ENCODE results near the gene PSMB7. TPM values are rescaled to one million over a fixed set of nuclear protein-coding genes. Genes with fewer than 3 reads are reported as not detected.

The PSMB7 gene
- total and polyA plus RNA-seq, 2 of the 8 experiments (the other 6 are each of a cell fraction or from before 2014, with no cell fraction given) = 222 to 357 TPM

GRCh38 chr9:124331580-124331979, 83.7 kb downstream of the PSMB7 start:
- WGBS, 2 experiments (ENCODE audit: extremely low coverage in 1 of 2, insufficient coverage in 1 of 2, insufficient read length in 1 of 2, insufficient replicate concordance in 2 of 2, low coverage in 1 of 2, low lambda C conversion rate in 2 of 2, missing lambda C conversion rate in 1 of 2) = 79% methylated on average over 11 of the region's 11 CpGs; no CpG with 5 or more reads in 1 of the 2 experiments
- POLR2A ChIA-PET (ENCODE audit: partially characterized antibody) = no interaction called here
- DNase-seq (ENCODE audit: low read depth in 1 of 2, low spot score in 2 of 2) = no peak

More at GRCh38 chr9:124331580-124331979, 83.7 kb downstream of the PSMB7 start:
- H3K79me1 ChIP-seq (ENCODE audit: low read depth, low read length) = no peaks in the 10 kb centered on the region
- no peak overlapping the region for H3K27ac ChIP-seq (ENCODE audit: low read depth, low read length)
- H4K20me1 ChIP-seq (replicated peaks in 1 of 2; ENCODE audit: control insufficient read depth in 1 of 2, insufficient read depth in 2 of 2, low read length in 2 of 2) = peaks cover 0 to 3% of the 10 kb centered on the region in 2 experiments
- no peak overlapping the region for H2BK120ac ChIP-seq (replicated peaks; ENCODE audit: low read depth, low read length)
- H3K27me3 ChIP-seq (replicated peaks in 1 of 4; ENCODE audit: control insufficient read depth in 3 of 4, extremely low read depth in 1 of 4, insufficient read depth in 3 of 4, low read length in 3 of 4) = no peaks in the 10 kb centered on the region
- H3K4me1 ChIP-seq (replicated peaks in 1 of 4; ENCODE audit: control insufficient read depth in 3 of 4, insufficient read depth in 4 of 4, low read length in 3 of 4) = no peaks in the 10 kb centered on the region
- H3K4ac ChIP-seq (replicated peaks; ENCODE audit: insufficient read length, low read depth, low read length) = no peak overlapping the region
- H3K18ac ChIP-seq (ENCODE audit: extremely low read depth, low read length) = no peak overlapping the region
- H3K23ac ChIP-seq (ENCODE audit: insufficient read length) = no peak overlapping the region
- H3K4me3 ChIP-seq (ENCODE audit: extremely low read depth in 1 of 4, insufficient read depth in 2 of 4, low read depth in 3 of 4, low read length in 4 of 4) = no peak overlapping the region
- no peaks in the 10 kb centered on the region for H3K9me3 ChIP-seq (ENCODE audit: insufficient read depth in 2 of 2, low read depth in 1 of 2, low read length in 1 of 2)
- no peak overlapping the region for H2BK20ac ChIP-seq (ENCODE audit: low read length)
- CTCF ChIA-PET (ENCODE audit: partially characterized antibody) = interaction anchor here (1.3 to 3.9 kb wide), 3 partner anchors 12 to 930 kb away, joined by 3 to 13 read pairs (median 13); no protein-coding TSS in a partner anchor
- H4K5ac ChIP-seq (ENCODE audit: insufficient read length, low read depth, low read length) = no peak overlapping the region
- H4K8ac ChIP-seq (ENCODE audit: extremely low read depth, insufficient read depth, low read length) = no peak overlapping the region
- no peak overlapping the region for H2BK5ac ChIP-seq (ENCODE audit: low read depth, low read length)
- no peaks in the 10 kb centered on the region for H3K79me2 ChIP-seq (ENCODE audit: control insufficient read depth in 1 of 2, insufficient read depth in 2 of 2, low read length in 2 of 2)
- no peaks in the 10 kb centered on the region; the same call in 1 of the 2 replicates for H3K23me2 ChIP-seq (ENCODE audit: low read depth, low read length)
- H2AFZ ChIP-seq (ENCODE audit: low read length) = no peak overlapping the region
- no peaks in the 10 kb centered on the region for H3K36me3 ChIP-seq (ENCODE audit: control insufficient read depth in 2 of 4, insufficient read depth in 4 of 4, low read length in 3 of 4)
- FAIRE-seq = no peak
- H2AK5ac ChIP-seq (ENCODE audit: low read depth, low read length) = no peak overlapping the region
- H3K14ac ChIP-seq (ENCODE audit: insufficient read length) = no peak overlapping the region
- H2BK15ac ChIP-seq (ENCODE audit: low read length) = no peak overlapping the region
- no peak overlapping the region for H2BK12ac ChIP-seq (ENCODE audit: low read depth, low read length)
- no peak overlapping the region for H3K4me2 ChIP-seq (ENCODE audit: insufficient read depth in 1 of 2, low read depth in 2 of 2, low read length in 2 of 2)
- H3K9ac ChIP-seq (replicated peaks in 1 of 4; ENCODE audit: extremely low read depth in 1 of 4, low read depth in 3 of 4, low read length in 3 of 4) = no peak overlapping the region
- H4K91ac ChIP-seq (replicated peaks; ENCODE audit: insufficient read length, low read length) = no peak overlapping the region
- H3K56ac ChIP-seq (replicated peaks; ENCODE audit: insufficient read length, low read depth, low read length) = no peak overlapping the region
- TF ChIP-seq SIRT6 (IDR thresholded peaks at IDR 0.05; ENCODE audit: low read length) = no peak
- TF ChIP-seq, protein P1, sequence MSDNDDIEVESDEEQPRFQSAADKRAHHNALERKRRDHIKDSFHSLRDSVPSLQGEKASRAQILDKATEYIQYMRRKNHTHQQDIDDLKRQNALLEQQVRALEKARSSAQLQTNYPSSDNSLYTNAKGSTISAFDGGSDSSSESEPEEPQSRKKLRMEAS (IDR thresholded peaks at IDR 0.05) = no peak
- TF ChIP-seq PHF8 (conservative IDR thresholded peaks at IDR 0.05; ENCODE audit: low read depth, low read length) = no peak
- no peak for TF ChIP-seq JUN (IDR thresholded peaks at IDR 0.05; ENCODE audit: low read depth, low read length)
- TF ChIP-seq NRF1 (IDR thresholded peaks at IDR 0.05; ENCODE audit: low read depth, low read length) = no peak
- TF ChIP-seq SAP30 (IDR thresholded peaks at IDR 0.05; ENCODE audit: insufficient read depth, insufficient replicate concordance, low read length) = no peak
- no peak for TF ChIP-seq POLR2AphosphoS5 (IDR thresholded peaks at IDR 0.05; ENCODE audit: low read depth, low read length)

Measured in H1 (cell line).